ENCODE data around the gene OGA.

Gene OGA

GRCh38 chr10:101778781-101779543 lies 39.3 kb downstream of the OGA start:
- peaks cover 76% of the 10 kb centered on the region for H3K27me3 ChIP-seq
- TF ChIP-seq CTCF (IDR thresholded peaks at IDR 0.05) = no peak

DNA sequence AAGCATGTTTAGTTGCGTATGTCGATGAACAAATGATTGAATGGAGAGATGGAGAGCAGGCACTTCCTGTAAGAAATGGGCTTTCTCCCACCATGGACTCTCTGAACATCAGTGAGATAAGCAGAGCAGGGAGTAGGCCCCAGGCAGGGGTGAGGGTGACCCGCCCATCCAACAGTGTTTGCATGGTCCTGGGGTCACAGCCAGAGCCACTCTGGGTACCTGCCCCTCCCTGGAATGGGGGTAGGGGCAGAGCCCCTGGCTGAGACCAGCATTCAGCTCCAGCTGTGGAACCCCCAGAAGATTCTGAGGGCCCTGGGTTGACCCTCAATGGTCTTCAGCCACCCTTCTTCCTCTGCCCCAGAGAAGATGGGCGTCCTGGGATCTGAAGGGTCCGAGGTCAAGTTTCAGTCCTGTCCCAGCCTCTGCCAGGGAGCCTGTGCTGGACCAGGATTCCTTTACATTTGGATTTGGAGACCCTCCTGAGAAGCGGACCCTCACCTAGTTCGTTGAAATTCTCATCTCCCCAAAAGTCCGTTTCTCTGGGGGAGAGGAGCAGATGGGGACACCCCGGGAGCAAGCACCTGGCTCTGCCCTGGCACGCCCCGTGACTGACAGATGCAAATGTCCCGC lies 40.0 kb downstream of the OGA start:
- Histone ChIP-seq H3K27ac (no peak overlapping the region), H3K27me3 (peaks cover 83% of the 10 kb centered on the region), H3K9me3 (no peaks in the 10 kb centered on the region), H3K4me3 (ENCODE audit: low read depth in 1 of 2, low read length in 1 of 2) (no peak overlapping the region), H3K36me3 (peaks cover 11% of the 10 kb centered on the region), H3K4me1 (ENCODE audit: control insufficient read depth in 1 of 2, insufficient read depth in 1 of 2, low read depth in 1 of 2, low read length in 1 of 2) (peaks cover 27 to 29% of the 10 kb centered on the region in 2 experiments)
- TF ChIP-seq CTCF (IDR thresholded peaks at IDR 0.05) = no peak

More at GRCh38 chr10:101778781-101779543, 39.3 kb downstream of the OGA start:
- Histone ChIP-seq H3K27ac (no peak overlapping the region), H3K4me3 (ENCODE audit: low read depth in 1 of 2, low read length in 1 of 2) (peak overlapping the region; percentile 19 to 55), H3K36me3 (peaks cover 18% of the 10 kb centered on the region), H3K4me1 (ENCODE audit: control insufficient read depth in 1 of 2, insufficient read depth in 1 of 2, low read depth in 1 of 2, low read length in 1 of 2) (peaks cover 33 to 34% of the 10 kb centered on the region in 2 experiments), H3K9me3 (no peaks in the 10 kb centered on the region)

DNA sequence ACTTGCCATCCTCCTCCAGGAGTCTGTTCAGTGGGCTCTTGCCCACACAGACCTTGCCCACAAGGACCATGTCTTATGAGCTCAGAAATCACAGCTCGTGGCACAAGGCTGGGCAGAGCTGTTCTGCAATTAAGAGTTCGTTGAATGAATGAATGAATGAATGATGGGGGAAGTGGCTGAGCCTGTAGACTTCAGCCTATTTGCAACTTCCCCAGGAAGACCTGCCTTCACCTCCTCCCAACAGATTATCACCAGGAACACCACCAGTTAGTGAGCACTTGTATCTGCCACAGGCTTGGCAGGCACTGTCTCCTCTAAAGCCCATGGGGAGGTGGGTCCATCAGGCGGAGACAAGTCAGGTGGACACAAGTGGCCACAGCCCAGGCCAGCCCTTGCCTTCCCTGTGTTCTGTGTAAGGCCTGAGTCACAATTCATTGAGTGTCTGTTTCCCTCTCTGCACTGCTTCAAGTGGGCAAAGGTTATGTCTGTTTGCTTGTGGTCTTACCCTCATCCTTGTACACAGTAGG lies 40.6 kb downstream of the OGA start:
- Histone ChIP-seq H3K9me3 (no peaks in the 10 kb centered on the region), H3K36me3 (peaks cover 11% of the 10 kb centered on the region), H3K27ac (no peak overlapping the region), H3K4me1 (ENCODE audit: control insufficient read depth in 1 of 2, insufficient read depth in 1 of 2, low read depth in 1 of 2, low read length in 1 of 2) (peaks cover 21 to 23% of the 10 kb centered on the region in 2 experiments), H3K27me3 (peaks cover 84% of the 10 kb centered on the region), H3K4me3 (ENCODE audit: low read depth in 1 of 2, low read length in 1 of 2) (no peak overlapping the region)
- no peak for TF ChIP-seq CTCF (IDR thresholded peaks at IDR 0.05)

- no peaks in the 10 kb centered on the region for H3K9me3 ChIP-seq
- no peak overlapping the region for H3K27ac ChIP-seq
- no peak for TF ChIP-seq CTCF (IDR thresholded peaks at IDR 0.05)
- peaks cover 19% of the 10 kb centered on the region in 2 experiments for H3K4me1 ChIP-seq (ENCODE audit: control insufficient read depth in 1 of 2, insufficient read depth in 1 of 2, low read depth in 1 of 2, low read length in 1 of 2)
- H3K27me3 ChIP-seq = peaks cover 96% of the 10 kb centered on the region
- H3K4me3 ChIP-seq (ENCODE audit: low read depth in 1 of 2, low read length in 1 of 2) = no peak overlapping the region
- peaks cover 3% of the 10 kb centered on the region for H3K36me3 ChIP-seq
Observed at GRCh38 chr10:101776161-101776817, 42.0 kb downstream of the OGA start.

- H3K4me1 ChIP-seq (ENCODE audit: control insufficient read depth in 1 of 2, insufficient read depth in 1 of 2, low read depth in 1 of 2, low read length in 1 of 2) = peaks cover 19% of the 10 kb centered on the region in 2 experiments
- TF ChIP-seq CTCF (IDR thresholded peaks at IDR 0.05) = no peak
- H3K27ac ChIP-seq = no peak within 1 kb of the TSS
- no peak within 1 kb of the TSS for H3K4me3 ChIP-seq (ENCODE audit: low read depth in 1 of 2, low read length in 1 of 2)
- H3K9me3 ChIP-seq = no peaks in the 10 kb centered on the region
- peaks cover 100% of the 10 kb centered on the region for H3K27me3 ChIP-seq
- peaks cover 3% of the 10 kb centered on the region for H3K36me3 ChIP-seq
Observed at GRCh38 chr10:101775273-101776160, 42.7 kb downstream of the OGA start, which contains the start of gene FGF8. FGF8 (minus strand) TSS chr10:101776114; CDS start chr10:101775900, 214 bp downstream.

Data from neutrophil (primary cell).